Astrocyte of the cerebellum (primary cell): ENCODE results near the gene UGGT2.

Experiments
- DNase-seq: peaks from one replicate; pipeline ENCODE4 v3.0.0-alpha.2; 2011; ENCODE audit warnings: low read depth
- H3K4me3 ChIP-seq: 2 replicates; pipeline ENCODE4 v1.5.1; 2011; ENCODE audit warnings: mild to moderate bottlenecking, low read depth, low read length, moderate library complexity
- in situ Hi-C: cut with HindIII; loops from 2 replicates; pipeline ENCODE4 v1.10.0; 2017; ENCODE audit warnings: low sequenced_read_pairs
- TF ChIP-seq, protein P1 (sequence below): IDR thresholded peaks from 2 replicates; pipeline ENCODE4 v1.5.1; 2012; ENCODE audit warnings: low read length, low read depth, moderate library complexity, mild to moderate bottlenecking; ENCODE audit errors: missing control alignments

The UGGT2 gene

DNA sequence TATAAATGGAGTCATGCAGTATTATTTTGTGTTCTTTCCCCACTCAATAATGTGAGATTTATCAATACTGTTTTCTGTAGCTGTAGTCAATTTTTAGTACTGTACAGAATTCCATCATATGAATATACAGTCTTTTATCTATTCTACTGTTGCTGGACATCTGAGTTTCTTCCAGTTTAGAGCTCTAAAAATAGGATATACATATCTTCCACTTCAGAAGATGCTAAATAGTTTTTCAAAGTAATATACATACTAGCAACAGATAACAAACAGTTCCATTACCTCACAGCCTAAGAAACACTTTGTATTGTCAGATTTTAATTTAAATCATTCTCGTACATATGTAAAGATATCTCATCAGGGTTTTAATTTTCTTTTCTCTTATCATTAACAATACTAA lies 149.6 kb downstream of the UGGT2 start:
- TF ChIP-seq, protein P1, sequence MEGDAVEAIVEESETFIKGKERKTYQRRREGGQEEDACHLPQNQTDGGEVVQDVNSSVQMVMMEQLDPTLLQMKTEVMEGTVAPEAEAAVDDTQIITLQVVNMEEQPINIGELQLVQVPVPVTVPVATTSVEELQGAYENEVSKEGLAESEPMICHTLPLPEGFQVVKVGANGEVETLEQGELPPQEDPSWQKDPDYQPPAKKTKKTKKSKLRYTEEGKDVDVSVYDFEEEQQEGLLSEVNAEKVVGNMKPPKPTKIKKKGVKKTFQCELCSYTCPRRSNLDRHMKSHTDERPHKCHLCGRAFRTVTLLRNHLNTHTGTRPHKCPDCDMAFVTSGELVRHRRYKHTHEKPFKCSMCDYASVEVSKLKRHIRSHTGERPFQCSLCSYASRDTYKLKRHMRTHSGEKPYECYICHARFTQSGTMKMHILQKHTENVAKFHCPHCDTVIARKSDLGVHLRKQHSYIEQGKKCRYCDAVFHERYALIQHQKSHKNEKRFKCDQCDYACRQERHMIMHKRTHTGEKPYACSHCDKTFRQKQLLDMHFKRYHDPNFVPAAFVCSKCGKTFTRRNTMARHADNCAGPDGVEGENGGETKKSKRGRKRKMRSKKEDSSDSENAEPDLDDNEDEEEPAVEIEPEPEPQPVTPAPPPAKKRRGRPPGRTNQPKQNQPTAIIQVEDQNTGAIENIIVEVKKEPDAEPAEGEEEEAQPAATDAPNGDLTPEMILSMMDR, result no peak
- no peak for DNase-seq
- no peak overlapping the region for H3K4me3 ChIP-seq
- in situ Hi-C loops, result no loop called here

- DNase-seq, result no peak
- in situ Hi-C loops, result no loop called here
- H3K4me3 ChIP-seq, result no peak overlapping the region
- TF ChIP-seq, protein P1, result no peak
Observed at GRCh38 chr13:95902741-95903140, 150.5 kb downstream of the UGGT2 start.

DNA sequence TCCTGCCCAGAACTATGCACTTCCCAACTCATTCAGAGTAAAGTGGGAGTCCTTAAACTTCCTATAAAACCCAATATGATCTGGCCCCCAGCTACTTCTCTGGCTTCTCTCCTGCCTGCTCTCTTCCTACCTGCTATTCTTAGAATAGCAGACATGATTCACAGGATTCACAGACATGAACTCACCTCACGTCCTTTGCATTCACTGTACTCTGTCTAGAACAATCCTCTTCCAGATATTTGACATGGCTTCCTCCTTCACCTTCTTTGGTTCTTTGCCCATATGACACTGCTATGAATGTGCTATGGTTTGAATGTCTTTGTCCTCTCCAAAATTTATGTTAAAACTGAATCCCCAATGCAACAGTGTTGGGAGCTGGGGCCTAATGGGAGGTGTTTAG lies 154.9 kb downstream of the UGGT2 start:
- H3K4me3 ChIP-seq, result no peak overlapping the region
- DNase-seq, result no peak
- TF ChIP-seq, protein P1, result no peak
- in situ Hi-C loops, result no loop called here

DNA sequence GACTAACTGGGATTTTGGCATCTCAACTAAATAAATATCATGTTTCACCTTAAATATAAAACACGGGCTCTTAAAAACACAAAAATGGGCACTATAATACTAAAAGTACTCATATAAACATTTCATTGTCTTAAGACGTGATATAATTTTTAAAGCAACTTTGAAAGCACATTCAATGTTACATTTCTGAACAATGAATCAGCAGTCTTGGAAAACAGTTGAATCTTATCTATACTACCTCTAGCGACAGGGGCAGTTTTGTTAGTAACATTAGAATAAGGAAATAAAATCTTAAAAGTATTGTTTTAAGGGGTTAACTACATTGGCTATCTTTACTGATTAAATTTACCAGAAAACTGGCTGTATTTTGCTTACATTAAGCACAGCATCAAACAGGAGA lies 156.9 kb downstream of the UGGT2 start:
- TF ChIP-seq, protein P1, result no peak
- DNase-seq, result no peak
- in situ Hi-C loops, result no loop called here
- H3K4me3 ChIP-seq, result no peak overlapping the region

DNA sequence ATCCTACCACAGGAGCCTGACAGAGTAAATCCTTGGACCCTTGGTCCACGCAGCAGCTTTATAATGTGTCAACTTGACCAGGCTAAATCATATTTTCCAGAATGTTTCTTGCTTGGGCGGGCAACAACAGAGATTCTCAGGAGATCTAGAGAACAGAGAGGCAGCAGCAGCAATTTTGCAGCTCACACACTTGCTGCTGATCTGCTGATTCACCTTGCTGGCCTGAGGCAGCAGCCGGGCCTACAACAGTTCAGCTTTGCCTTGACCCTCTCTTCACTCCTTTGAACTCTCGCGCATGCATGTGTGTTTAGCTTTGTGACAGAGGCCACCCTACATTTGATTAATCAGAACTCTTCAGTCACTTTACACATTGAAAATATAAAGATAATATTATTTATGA lies 159.3 kb downstream of the UGGT2 start:
- no peak for DNase-seq
- in situ Hi-C loops, result no loop called here
- H3K4me3 ChIP-seq, result no peak overlapping the region
- TF ChIP-seq, protein P1, result no peak

GRCh38 chr13:95882121-95882520 lies 171.1 kb downstream of the UGGT2 start:
- no peak for DNase-seq
- in situ Hi-C loops, result no loop called here
- H3K4me3 ChIP-seq, result no peak overlapping the region
- TF ChIP-seq, protein P1, result no peak

- no peak overlapping the region for H3K4me3 ChIP-seq
- no peak for DNase-seq
- in situ Hi-C loops, result no loop called here
- TF ChIP-seq, protein P1, result no peak
Observed at GRCh38 chr13:95880331-95880730, 172.9 kb downstream of the UGGT2 start.
